Activated CD8-positive, alpha-beta T cell treated with anti-CD3 and anti-CD28 coated beads for 36 hours (primary cell): ENCODE results near the gene SOD2. TPM values are rescaled to one million over a fixed set of nuclear protein-coding genes. Genes with fewer than 3 reads are reported as not detected.

Source experiments
- ATAC-seq: fragments of 200-7000 bp; cut with Tn5 transposase; one replicate; pipeline ENCODE4 v1.10.0; 2021; ENCODE audit warnings: mild to moderate bottlenecking, moderate library complexity
- CTCF ChIA-PET: fragments of 350-600 bp; sonication (Branson Sonifier 250); formaldehyde crosslinking; loops from one replicate; lab custom pipeline; 2021; ENCODE audit warnings: antibody characterized with exemption; lab: Charles Lee
- POLR2A ChIA-PET: fragments of 350-600 bp; sonication (Branson Sonifier 250); formaldehyde crosslinking; loops from one replicate; lab custom pipeline; 2021; ENCODE audit warnings: antibody characterized with exemption; lab: Charles Lee
- DNase-seq: peaks from one replicate; pipeline ENCODE4 v3.0.0-alpha.2; 2020
- H3K27ac Mint-ChIP-seq: one replicate; pipeline ENCODE4 v1.8.0; 2021; ENCODE audit warnings: mild to moderate bottlenecking, mixed read lengths
- H3K27me3 Mint-ChIP-seq: one replicate; pipeline ENCODE4 v1.8.0; 2021; ENCODE audit warnings: mixed read lengths
- H3K36me3 Mint-ChIP-seq: one replicate; pipeline ENCODE4 v1.8.0; 2021; ENCODE audit warnings: low read depth, mixed read lengths
- H3K4me1 Mint-ChIP-seq: one replicate; pipeline ENCODE4 v1.8.0; 2021; ENCODE audit warnings: low read depth, mixed read lengths
- H3K4me3 Mint-ChIP-seq: one replicate; pipeline ENCODE4 v1.8.0; 2021; ENCODE audit warnings: mild to moderate bottlenecking, moderate library complexity, mixed read lengths
- H3K9me3 Mint-ChIP-seq: one replicate; pipeline ENCODE4 v1.8.0; 2021; ENCODE audit warnings: mixed read lengths
- intact Hi-C: fragments of 100-400 bp; cut with micrococcal nuclease; formaldehyde crosslinking; loops from one replicate; pipeline ENCODE4 v1.10.0; 2022
- total RNA-seq, 2 experiments: library from RNA; stranded (reverse); gene quantifications; one replicate each; pipeline ENCODE4 v1.2.3, GENCODE V29; 2021
- TF ChIP-seq, protein P1 (sequence below): fragments of 200-600 bp; IDR thresholded peaks from one replicate; pipeline ENCODE4 v1.8.0; 2022; ENCODE audit warnings: antibody characterized with exemption, mild to moderate bottlenecking

Gene SOD2
- total RNA-seq, 2 experiments from 2014 or later, result 95.5 to 105 TPM

DNA sequence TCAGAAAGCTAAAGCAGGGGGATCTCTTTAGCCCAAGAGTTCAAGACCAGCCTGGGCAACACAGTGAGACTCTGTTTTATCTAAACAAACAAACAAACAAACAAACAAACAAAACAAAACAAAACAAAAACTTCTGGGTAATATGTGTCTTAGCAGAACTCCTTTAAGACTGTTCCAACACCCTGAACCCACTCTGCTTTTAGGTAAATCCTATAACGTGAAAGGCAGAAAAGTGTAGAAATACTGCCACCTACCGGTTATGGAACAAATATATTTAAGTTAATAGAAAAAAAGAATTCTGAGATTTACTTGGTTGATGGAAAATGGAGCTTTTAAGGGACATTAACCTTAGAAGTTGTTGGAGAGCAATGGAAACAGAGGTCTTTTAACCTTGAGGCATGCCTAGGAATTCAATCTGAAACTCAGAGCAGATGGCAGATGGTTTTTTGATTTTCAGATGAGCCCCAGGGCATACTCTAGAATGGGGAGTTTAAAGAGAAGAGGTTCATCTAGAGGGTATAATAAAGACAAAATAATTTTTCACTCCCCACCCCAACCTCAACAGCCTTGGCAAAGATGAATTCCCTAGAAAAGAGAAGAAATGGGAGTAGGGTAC, 38.5 kb downstream of the SOD2 start:
- CTCF ChIA-PET, result interaction anchor here (0.6 to 4.2 kb wide), 42 partner anchors 9 to 503 kb away, joined by 3 to 59 read pairs (median 4); partner anchors contain the start of gene FNDC1
- POLR2A ChIA-PET, result no interaction called here
- no peaks in the 10 kb centered on the region for H3K9me3 Mint-ChIP-seq
- H3K27me3 Mint-ChIP-seq, result no peaks in the 10 kb centered on the region
- no peak overlapping the region for H3K27ac Mint-ChIP-seq
- H3K4me3 Mint-ChIP-seq, result no peak overlapping the region
- no peak for DNase-seq
- intact Hi-C loops, result loop anchor here (5.0 to 10.0 kb wide), 2 partner anchors 400 to 482 kb away; no protein-coding TSS in a partner anchor
- no peak for ATAC-seq
- H3K36me3 Mint-ChIP-seq, result no peaks in the 10 kb centered on the region
- H3K4me1 Mint-ChIP-seq, result no peaks in the 10 kb centered on the region
- TF ChIP-seq, protein P1, sequence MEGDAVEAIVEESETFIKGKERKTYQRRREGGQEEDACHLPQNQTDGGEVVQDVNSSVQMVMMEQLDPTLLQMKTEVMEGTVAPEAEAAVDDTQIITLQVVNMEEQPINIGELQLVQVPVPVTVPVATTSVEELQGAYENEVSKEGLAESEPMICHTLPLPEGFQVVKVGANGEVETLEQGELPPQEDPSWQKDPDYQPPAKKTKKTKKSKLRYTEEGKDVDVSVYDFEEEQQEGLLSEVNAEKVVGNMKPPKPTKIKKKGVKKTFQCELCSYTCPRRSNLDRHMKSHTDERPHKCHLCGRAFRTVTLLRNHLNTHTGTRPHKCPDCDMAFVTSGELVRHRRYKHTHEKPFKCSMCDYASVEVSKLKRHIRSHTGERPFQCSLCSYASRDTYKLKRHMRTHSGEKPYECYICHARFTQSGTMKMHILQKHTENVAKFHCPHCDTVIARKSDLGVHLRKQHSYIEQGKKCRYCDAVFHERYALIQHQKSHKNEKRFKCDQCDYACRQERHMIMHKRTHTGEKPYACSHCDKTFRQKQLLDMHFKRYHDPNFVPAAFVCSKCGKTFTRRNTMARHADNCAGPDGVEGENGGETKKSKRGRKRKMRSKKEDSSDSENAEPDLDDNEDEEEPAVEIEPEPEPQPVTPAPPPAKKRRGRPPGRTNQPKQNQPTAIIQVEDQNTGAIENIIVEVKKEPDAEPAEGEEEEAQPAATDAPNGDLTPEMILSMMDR, result peak; percentile 79

DNA sequence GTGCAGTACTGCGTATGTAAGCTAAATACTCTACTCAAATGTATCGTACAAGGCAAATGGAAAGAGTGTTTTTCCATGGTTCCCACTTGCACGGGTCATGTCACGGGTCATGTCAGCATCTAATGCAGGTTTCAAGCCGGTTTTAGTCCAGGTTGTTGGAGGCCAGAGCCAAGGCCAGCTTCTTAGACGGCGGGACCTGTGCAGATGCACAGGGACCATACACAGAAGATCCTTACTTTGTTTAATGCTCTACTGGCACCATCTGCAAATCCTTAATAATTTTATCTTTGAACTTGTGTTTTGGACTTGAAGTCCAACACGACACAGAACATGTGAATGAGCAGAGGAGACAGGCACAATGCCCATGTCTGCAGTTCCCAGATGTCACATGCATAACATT, 42.7 kb downstream of the SOD2 start:
- intact Hi-C loops, result loop anchor here (10.0 kb wide), 1 partner anchor 396 kb away; no protein-coding TSS in a partner anchor
- no peaks in the 10 kb centered on the region for H3K36me3 Mint-ChIP-seq
- ChIA-PET POLR2A (no interaction called here), CTCF (no interaction called here)
- no peak overlapping the region for H3K27ac Mint-ChIP-seq
- H3K4me3 Mint-ChIP-seq, result no peak overlapping the region
- ATAC-seq (no peak), DNase-seq (no peak)
- H3K27me3 Mint-ChIP-seq, result no peaks in the 10 kb centered on the region
- TF ChIP-seq, protein P1, result no peak
- no peaks in the 10 kb centered on the region for H3K9me3 Mint-ChIP-seq
- H3K4me1 Mint-ChIP-seq, result peaks cover 4% of the 10 kb centered on the region

DNA sequence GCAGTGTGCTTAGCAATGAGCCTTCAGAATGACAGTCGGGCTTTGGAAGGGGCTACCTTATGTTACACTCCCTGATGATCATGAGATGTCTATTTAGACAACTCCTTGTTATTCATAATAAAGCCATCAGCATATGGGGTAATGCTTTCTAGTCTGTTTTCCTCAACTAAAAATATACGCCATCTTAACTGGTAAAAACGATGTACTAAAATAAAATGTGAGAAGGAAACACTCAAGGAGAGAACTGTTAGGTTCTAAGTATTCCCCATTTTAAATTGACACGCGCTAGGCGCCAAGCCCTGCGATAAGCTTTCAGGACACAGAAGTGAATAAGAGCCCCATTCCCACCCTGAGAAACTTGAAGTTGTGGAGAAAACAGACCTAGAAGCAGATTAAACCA, 43.6 kb downstream of the SOD2 start:
- H3K27ac Mint-ChIP-seq, result no peak overlapping the region
- H3K4me3 Mint-ChIP-seq, result no peak overlapping the region
- no peaks in the 10 kb centered on the region for H3K9me3 Mint-ChIP-seq
- ChIA-PET POLR2A (no interaction called here), CTCF (no interaction called here)
- ATAC-seq (no peak), DNase-seq (no peak)
- peaks cover 4% of the 10 kb centered on the region for H3K4me1 Mint-ChIP-seq
- TF ChIP-seq, protein P1, result no peak
- no peaks in the 10 kb centered on the region for H3K36me3 Mint-ChIP-seq
- intact Hi-C loops, result no loop called here
- H3K27me3 Mint-ChIP-seq, result no peaks in the 10 kb centered on the region

DNA sequence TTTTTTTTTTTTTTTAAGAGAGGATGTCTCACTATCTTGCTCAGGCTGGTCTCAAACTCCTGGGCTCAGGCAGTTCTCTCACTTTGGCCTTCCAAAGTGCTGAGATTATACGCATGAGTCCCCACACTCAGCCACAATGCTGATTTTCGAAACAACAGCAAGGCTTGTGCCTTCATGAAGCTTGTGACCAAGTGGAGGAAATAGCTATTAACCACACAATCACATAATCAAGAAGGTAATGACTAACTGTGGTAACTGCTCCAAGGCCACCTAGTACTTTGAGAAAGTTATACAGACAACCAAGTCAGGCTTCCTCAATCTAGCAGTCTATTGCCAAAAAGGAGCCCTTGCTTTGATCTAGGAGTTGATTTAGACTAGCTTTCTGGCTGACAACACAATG, 46.3 kb downstream of the SOD2 start:
- peaks cover 4% of the 10 kb centered on the region for H3K4me1 Mint-ChIP-seq
- no peaks in the 10 kb centered on the region for H3K36me3 Mint-ChIP-seq
- H3K27ac Mint-ChIP-seq, result no peak overlapping the region
- intact Hi-C loops, result no loop called here
- no peak overlapping the region for H3K4me3 Mint-ChIP-seq
- H3K27me3 Mint-ChIP-seq, result no peaks in the 10 kb centered on the region
- ChIA-PET CTCF (interaction anchor here (1.0 to 3.7 kb wide), 4 partner anchors 8 to 473 kb away, joined by 3 to 15 read pairs (median 4); no protein-coding TSS in a partner anchor), POLR2A (interaction anchor here (0.6 to 1.2 kb wide), 3 partner anchors 9 to 707 kb away, joined by 3 read pairs; no protein-coding TSS in a partner anchor)
- no peaks in the 10 kb centered on the region for H3K9me3 Mint-ChIP-seq
- TF ChIP-seq, protein P1, result no peak
- ATAC-seq, result no peak
- DNase-seq, result no peak

DNA sequence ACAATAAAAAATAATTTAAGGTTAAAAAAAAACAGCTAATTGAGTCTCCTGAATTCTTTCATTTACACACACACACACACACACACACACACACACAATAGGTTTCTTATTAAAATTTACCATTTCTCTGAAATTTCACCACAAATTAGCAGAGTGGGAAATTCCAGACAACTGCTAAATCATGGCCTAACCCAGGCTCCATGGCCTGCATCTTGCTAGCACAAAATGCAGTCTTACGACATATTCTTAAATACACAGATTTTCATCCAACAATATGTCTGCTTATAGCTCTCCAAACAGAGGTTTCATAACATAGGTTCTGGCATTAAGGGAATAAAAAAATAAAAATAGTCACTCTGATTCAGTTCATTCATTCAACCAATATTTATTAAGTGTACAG, 46.9 kb downstream of the SOD2 start:
- Mint-ChIP-seq H3K27me3 (no peaks in the 10 kb centered on the region), H3K27ac (no peak overlapping the region), H3K4me1 (peaks cover 4% of the 10 kb centered on the region), H3K36me3 (no peaks in the 10 kb centered on the region), H3K9me3 (no peaks in the 10 kb centered on the region), H3K4me3 (no peak overlapping the region)
- DNase-seq (no peak), ATAC-seq (no peak)
- TF ChIP-seq, protein P1, result no peak
- intact Hi-C loops, result no loop called here
- ChIA-PET POLR2A (interaction anchor here (0.6 kb wide), 1 partner anchor 706 kb away, joined by 3 read pairs; no protein-coding TSS in a partner anchor), CTCF (interaction anchor here (1.1 to 3.7 kb wide), 3 partner anchors 9 to 472 kb away, joined by 3 to 15 read pairs (median 5); no protein-coding TSS in a partner anchor)
